NCI-H146 treated with DMSO at 0.1 percent for 48 hours (cell line): ENCODE data around the gene TSHR.
"Not testable (repeated sequence)": the region's sequence is repeated elsewhere in the genome, so short reads cannot be mapped to it uniquely, and the experiment has no call there.

Experiments used
- DNase-seq: peaks from one replicate; lab custom pipeline; 2025; ENCODE audit not compliant: unreplicated experiment; lab: John Stamatoyannopoulos, UW

The TSHR gene

GRCh38 chr14:80948291-80948690 lies 7.1 kb upstream of the TSHR start:
- no peak for DNase-seq

- no peak for DNase-seq
Observed at GRCh38 chr14:80951491-80951890, 3.9 kb upstream of the TSHR start.

- DNase-seq: not testable (repeated sequence)
Observed at GRCh38 chr14:80953211-80953610, 2.2 kb upstream of the TSHR start.

GRCh38 chr14:80954687-80955299 lies 628 bp upstream of the TSHR start:
- peak; percentile 28 for DNase-seq

GRCh38 chr14:80956102-80956501 lies 681 bp downstream of the TSHR start:
- no peak for DNase-seq

- DNase-seq: no peak
Observed at GRCh38 chr14:80956922-80957321, 1.5 kb downstream of the TSHR start.

- no peak for DNase-seq
Observed at GRCh38 chr14:80957613-80958012, 2.2 kb downstream of the TSHR start.

- no peak for DNase-seq
Observed at GRCh38 chr14:80958226-80958625, 2.8 kb downstream of the TSHR start.

GRCh38 chr14:80958939-80959338 lies 3.5 kb downstream of the TSHR start:
- DNase-seq: no peak

- no peak for DNase-seq
Observed at GRCh38 chr14:80959496-80959895, 4.1 kb downstream of the TSHR start.

GRCh38 chr14:80965037-80965436 lies 9.6 kb downstream of the TSHR start:
- no peak for DNase-seq

GRCh38 chr14:80973931-80974641 lies 18.7 kb downstream of the TSHR start:
- DNase-seq: no peak

GRCh38 chr14:80974679-80975078 lies 19.3 kb downstream of the TSHR start:
- DNase-seq: no peak

GRCh38 chr14:80977221-80977620 lies 21.8 kb downstream of the TSHR start:
- DNase-seq: no peak

GRCh38 chr14:80978403-80978802 lies 23.0 kb downstream of the TSHR start:
- DNase-seq: no peak

GRCh38 chr14:80979951-80980350 lies 24.5 kb downstream of the TSHR start:
- no peak for DNase-seq

- DNase-seq: no peak
Observed at GRCh38 chr14:80981156-80981555, 25.7 kb downstream of the TSHR start.

GRCh38 chr14:80981673-80982072 lies 26.3 kb downstream of the TSHR start:
- DNase-seq: no peak

GRCh38 chr14:80982711-80983110 lies 27.3 kb downstream of the TSHR start:
- DNase-seq: no peak

GRCh38 chr14:80987235-80988032 lies 32.0 kb downstream of the TSHR start:
- DNase-seq: peak; percentile 14

GRCh38 chr14:80988192-80988591 lies 32.8 kb downstream of the TSHR start:
- DNase-seq: no peak
